ENCODE data around the gene LMAN2L. TPM values are rescaled to one million over a fixed set of nuclear protein-coding genes. Genes with fewer than 3 reads are reported as not detected.
A peak's percentile ranks its signal among the peaks of the same experiment; 100 is the strongest.
"Not testable (repeated sequence)": the region's sequence is repeated elsewhere in the genome, so short reads cannot be mapped to it uniquely, and the experiment has no call there.

The LMAN2L gene
- total RNA-seq, 1 experiment from 2014 or later, result 32.6 TPM

DNA sequence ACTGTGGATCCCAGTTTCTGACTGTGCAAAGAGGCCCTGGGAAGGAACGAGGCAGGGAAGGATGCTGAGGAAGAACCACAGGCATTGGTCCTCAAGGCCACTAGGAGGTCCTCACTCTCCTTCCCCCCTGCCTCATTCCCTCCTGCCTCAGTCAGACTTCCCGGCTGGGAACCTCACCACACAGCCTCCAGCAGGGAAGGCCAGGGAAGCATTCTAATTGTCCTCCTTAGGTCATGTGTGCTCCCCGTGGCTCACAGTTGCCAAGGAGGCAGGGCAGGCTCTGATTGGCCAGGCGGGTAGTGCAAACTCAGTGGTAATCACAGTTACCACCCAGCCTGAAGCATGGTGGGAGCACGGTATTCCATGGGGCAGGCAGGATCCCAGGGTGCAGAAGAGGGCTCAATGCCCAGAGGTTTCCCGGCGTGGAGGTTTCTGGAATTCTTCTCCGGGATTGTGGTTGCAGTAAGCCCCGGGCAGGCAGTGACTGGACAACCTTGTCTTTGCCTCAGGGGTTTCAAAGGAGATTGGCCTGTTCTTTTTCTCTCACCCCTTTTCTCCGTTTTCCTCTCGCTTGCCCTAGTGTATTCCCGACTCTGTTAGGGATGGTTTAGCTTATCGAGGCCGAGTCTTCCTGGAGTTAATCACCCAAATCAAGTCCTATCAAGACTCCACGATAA, 70.2 kb downstream of the LMAN2L start:
- intact Hi-C loops (cut with micrococcal nuclease; ENCODE audit: unreplicated experiment), result no loop called here

DNA sequence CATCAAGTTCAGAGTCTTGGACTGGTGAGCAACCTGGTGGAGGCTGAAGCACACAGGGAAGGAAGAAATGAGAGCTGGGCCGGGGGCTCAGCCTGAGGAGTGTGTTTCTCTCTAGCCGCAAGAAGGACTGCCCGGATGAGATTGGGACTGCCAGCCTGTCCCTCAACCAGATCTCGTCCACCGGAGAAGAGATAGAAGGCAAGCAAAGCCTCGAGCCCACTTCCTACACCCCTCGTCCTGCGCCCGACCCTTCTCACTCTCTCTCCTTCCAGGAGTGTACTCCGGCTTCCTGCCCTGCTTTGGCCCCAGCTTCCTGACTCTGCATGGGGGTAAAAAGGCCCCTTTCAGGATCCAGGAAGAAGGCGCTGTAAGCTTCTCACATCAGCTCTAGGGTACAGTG, 71.1 kb downstream of the LMAN2L start:
- intact Hi-C loops (cut with micrococcal nuclease; ENCODE audit: unreplicated experiment), result no loop called here
- Mint-ChIP-seq H3K4me1 (ENCODE audit: low read depth, unreplicated experiment) (peaks cover 25% of the 10 kb centered on the region), H3K27ac (ENCODE audit: unreplicated experiment) (no peak overlapping the region), H3K27me3 (ENCODE audit: unreplicated experiment) (peaks cover 42% of the 10 kb centered on the region), H3K4me3 (ENCODE audit: low read depth, unreplicated experiment) (no peak overlapping the region), H3K9me3 (ENCODE audit: low read depth, unreplicated experiment) (peaks cover 2% of the 10 kb centered on the region), H3K36me3 (ENCODE audit: insufficient read depth, unreplicated experiment) (peaks cover 14% of the 10 kb centered on the region)
- CTCF ChIA-PET, result interaction anchor here (0.6 kb wide), 1 partner anchor 87 kb away, joined by 4 read pairs; no protein-coding TSS in a partner anchor
- DNase-seq, result no peak
- BruUV-seq (replicated peaks), result no TSS peak
- TF ChIP-seq, protein P1, sequence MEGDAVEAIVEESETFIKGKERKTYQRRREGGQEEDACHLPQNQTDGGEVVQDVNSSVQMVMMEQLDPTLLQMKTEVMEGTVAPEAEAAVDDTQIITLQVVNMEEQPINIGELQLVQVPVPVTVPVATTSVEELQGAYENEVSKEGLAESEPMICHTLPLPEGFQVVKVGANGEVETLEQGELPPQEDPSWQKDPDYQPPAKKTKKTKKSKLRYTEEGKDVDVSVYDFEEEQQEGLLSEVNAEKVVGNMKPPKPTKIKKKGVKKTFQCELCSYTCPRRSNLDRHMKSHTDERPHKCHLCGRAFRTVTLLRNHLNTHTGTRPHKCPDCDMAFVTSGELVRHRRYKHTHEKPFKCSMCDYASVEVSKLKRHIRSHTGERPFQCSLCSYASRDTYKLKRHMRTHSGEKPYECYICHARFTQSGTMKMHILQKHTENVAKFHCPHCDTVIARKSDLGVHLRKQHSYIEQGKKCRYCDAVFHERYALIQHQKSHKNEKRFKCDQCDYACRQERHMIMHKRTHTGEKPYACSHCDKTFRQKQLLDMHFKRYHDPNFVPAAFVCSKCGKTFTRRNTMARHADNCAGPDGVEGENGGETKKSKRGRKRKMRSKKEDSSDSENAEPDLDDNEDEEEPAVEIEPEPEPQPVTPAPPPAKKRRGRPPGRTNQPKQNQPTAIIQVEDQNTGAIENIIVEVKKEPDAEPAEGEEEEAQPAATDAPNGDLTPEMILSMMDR (IDR thresholded peaks at IDR 0.05; ENCODE audit: unreplicated experiment), result no peak

More for the DNA sequence above, 70.2 kb downstream of the LMAN2L start:
- Mint-ChIP-seq H3K4me3 (ENCODE audit: low read depth, unreplicated experiment) (no peak overlapping the region), H3K36me3 (ENCODE audit: insufficient read depth, unreplicated experiment) (peaks cover 13% of the 10 kb centered on the region), H3K9me3 (ENCODE audit: low read depth, unreplicated experiment) (no peaks in the 10 kb centered on the region), H3K27me3 (ENCODE audit: unreplicated experiment) (peaks cover 49% of the 10 kb centered on the region), H3K4me1 (ENCODE audit: low read depth, unreplicated experiment) (peaks cover 17% of the 10 kb centered on the region), H3K27ac (ENCODE audit: unreplicated experiment) (no peak overlapping the region)
- no peak for DNase-seq
- BruUV-seq (replicated peaks), result no TSS peak
- TF ChIP-seq, protein P1 (IDR thresholded peaks at IDR 0.05; ENCODE audit: unreplicated experiment), result no peak
- CTCF ChIA-PET, result interaction anchor here (0.5 kb wide), 1 partner anchor 17 kb away, joined by 5 read pairs; no protein-coding TSS in a partner anchor

DNA sequence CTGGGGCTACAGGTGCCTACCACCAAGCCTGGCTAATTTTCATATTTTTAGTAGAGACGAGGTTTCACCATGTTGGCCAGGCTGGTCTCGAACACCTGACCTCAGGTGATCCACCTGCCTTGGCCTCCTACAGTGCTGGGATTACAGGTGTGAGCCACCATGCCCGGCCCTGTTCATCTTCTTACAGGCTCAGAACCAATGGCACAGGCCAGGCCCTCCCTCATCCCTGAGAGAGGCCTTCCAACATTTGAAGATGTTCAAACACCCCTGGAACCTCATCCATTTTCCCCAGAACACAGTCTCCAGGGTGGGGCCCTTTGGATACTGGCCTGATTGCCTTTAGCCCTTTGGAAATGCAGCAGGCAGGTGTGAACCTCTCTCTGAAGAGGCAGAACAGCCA, 74.1 kb downstream of the LMAN2L start:
- intact Hi-C loops (cut with micrococcal nuclease; ENCODE audit: unreplicated experiment); BruUV-seq (replicated peaks); H3K9me3 Mint-ChIP-seq (ENCODE audit: low read depth, unreplicated experiment); DNase-seq: not testable (repeated sequence)
- peak overlapping the region; percentile 14 for H3K4me3 Mint-ChIP-seq (ENCODE audit: low read depth, unreplicated experiment)
- H3K36me3 Mint-ChIP-seq (ENCODE audit: insufficient read depth, unreplicated experiment), result peaks cover 17% of the 10 kb centered on the region
- CTCF ChIA-PET, result interaction anchor here (0.6 to 1.2 kb wide), 4 partner anchors 23 to 95 kb away, joined by 3 to 7 read pairs (median 4); partner anchors contain the start of genes CNNM4 and KANSL3
- H3K27me3 Mint-ChIP-seq (ENCODE audit: unreplicated experiment), result peaks cover 12% of the 10 kb centered on the region
- H3K27ac Mint-ChIP-seq (ENCODE audit: unreplicated experiment), result peak overlapping the region; percentile 86
- peaks cover 33% of the 10 kb centered on the region for H3K4me1 Mint-ChIP-seq (ENCODE audit: low read depth, unreplicated experiment)

DNA sequence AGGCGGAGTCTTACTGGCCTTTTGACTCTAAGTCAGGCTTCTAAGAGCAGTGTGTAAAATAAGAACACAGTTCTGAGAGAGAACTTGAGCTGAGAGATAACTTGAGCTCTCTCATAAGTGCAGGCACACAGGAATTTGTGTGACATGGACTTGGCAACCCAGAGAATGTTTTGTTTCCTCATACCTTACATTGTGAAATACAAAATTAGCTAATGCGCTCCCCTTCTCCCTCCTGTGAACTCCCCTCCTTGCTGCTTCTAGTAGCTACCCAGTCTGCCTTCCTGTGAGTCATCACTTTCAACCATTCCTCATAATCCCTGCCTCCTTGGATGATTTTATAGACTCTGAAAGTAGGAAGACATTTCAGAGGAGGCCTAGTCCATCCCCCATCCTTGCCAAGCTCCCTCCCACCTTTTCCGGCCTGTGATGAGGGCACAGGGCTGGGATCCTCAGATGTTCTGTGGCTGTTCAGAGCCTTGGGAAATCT, 74.7 kb downstream of the LMAN2L start:
- peaks cover 12% of the 10 kb centered on the region for H3K27me3 Mint-ChIP-seq (ENCODE audit: unreplicated experiment)
- H3K9me3 Mint-ChIP-seq (ENCODE audit: low read depth, unreplicated experiment), result peaks cover 4% of the 10 kb centered on the region
- CTCF ChIA-PET, result interaction anchor here (0.7 to 1.2 kb wide), 4 partner anchors 24 to 96 kb away, joined by 3 to 7 read pairs (median 4); partner anchors contain the start of genes CNNM4 and KANSL3
- H3K4me3 Mint-ChIP-seq (ENCODE audit: low read depth, unreplicated experiment), result peak overlapping the region; percentile 14
- H3K4me1 Mint-ChIP-seq (ENCODE audit: low read depth, unreplicated experiment), result peaks cover 33% of the 10 kb centered on the region
- intact Hi-C loops (cut with micrococcal nuclease; ENCODE audit: unreplicated experiment), result no loop called here
- DNase-seq, result peak; percentile 68
- peaks cover 17% of the 10 kb centered on the region for H3K36me3 Mint-ChIP-seq (ENCODE audit: insufficient read depth, unreplicated experiment)
- no TSS peak for BruUV-seq (replicated peaks)
- TF ChIP-seq, protein P1 (IDR thresholded peaks at IDR 0.05; ENCODE audit: unreplicated experiment), result no peak
- peak overlapping the region; percentile 86 for H3K27ac Mint-ChIP-seq (ENCODE audit: unreplicated experiment)

Data from Calu3 (cell line).